KMS-11 (cell line): ENCODE results near the gene CDK9.

Source experiments
- H2AFZ ChIP-seq: fragments of 200-600 bp; sonication (generic); 2 replicates; pipeline ENCODE4 v1.6.1; 2016; ENCODE audit warnings: antibody characterized with exemption, mixed run types, low read depth
- H3K27ac ChIP-seq: fragments of 200-600 bp; sonication (generic); 2 replicates; pipeline ENCODE4 v1.6.1; 2016; ENCODE audit warnings: mild to moderate bottlenecking, mixed run types
- H3K27me3 ChIP-seq: fragments of 200-600 bp; sonication (generic); 2 replicates; pipeline ENCODE4 v1.6.1; 2017; ENCODE audit warnings: mild to moderate bottlenecking, low read depth, mixed run types, moderate library complexity; ENCODE audit not compliant: insufficient read depth
- H3K36me3 ChIP-seq: fragments of 200-600 bp; sonication (generic); 2 replicates; pipeline ENCODE4 v1.6.1; 2017; ENCODE audit warnings: mild to moderate bottlenecking, mixed run types; ENCODE audit not compliant: insufficient read depth
- H3K4me1 ChIP-seq: fragments of 200-600 bp; sonication (generic); 2 replicates; pipeline ENCODE4 v1.6.1; 2016; ENCODE audit warnings: mild to moderate bottlenecking, low read depth, mixed run types; ENCODE audit not compliant: poor library complexity, severe bottlenecking
- H3K4me2 ChIP-seq: fragments of 200-600 bp; sonication (generic); 2 replicates; pipeline ENCODE4 v1.7.0; 2016; ENCODE audit warnings: mild to moderate bottlenecking, mixed run types
- H3K4me3 ChIP-seq: fragments of 200-600 bp; sonication (generic); IDR thresholded peaks from 2 replicates; pipeline ENCODE4 v1.6.1; 2017; ENCODE audit warnings: low read depth, low read length, mixed read lengths; ENCODE audit not compliant: insufficient read depth
- H3K79me2 ChIP-seq: fragments of 200-600 bp; sonication (generic); 2 replicates; pipeline ENCODE4 v1.6.1; 2016; ENCODE audit warnings: low read depth, mixed run types; ENCODE audit not compliant: insufficient read depth
- H3K9ac ChIP-seq: fragments of 200-600 bp; sonication (generic); 2 replicates; pipeline ENCODE4 v1.6.1; 2016; ENCODE audit warnings: mild to moderate bottlenecking, mixed run types
- H4K20me1 ChIP-seq: fragments of 200-600 bp; sonication (generic); 2 replicates; pipeline ENCODE4 v1.6.1; 2016; ENCODE audit warnings: mild to moderate bottlenecking, mixed run types; ENCODE audit not compliant: insufficient read depth
- TF ChIP-seq, protein P1 (sequence below): fragments of 200-600 bp; sonication (generic); conservative IDR thresholded peaks from 2 replicates; pipeline ENCODE4 v1.6.1; 2017; ENCODE audit warnings: low read depth, mild to moderate bottlenecking, antibody characterized with exemption, low read length, moderate library complexity, mixed read lengths

Gene CDK9

DNA sequence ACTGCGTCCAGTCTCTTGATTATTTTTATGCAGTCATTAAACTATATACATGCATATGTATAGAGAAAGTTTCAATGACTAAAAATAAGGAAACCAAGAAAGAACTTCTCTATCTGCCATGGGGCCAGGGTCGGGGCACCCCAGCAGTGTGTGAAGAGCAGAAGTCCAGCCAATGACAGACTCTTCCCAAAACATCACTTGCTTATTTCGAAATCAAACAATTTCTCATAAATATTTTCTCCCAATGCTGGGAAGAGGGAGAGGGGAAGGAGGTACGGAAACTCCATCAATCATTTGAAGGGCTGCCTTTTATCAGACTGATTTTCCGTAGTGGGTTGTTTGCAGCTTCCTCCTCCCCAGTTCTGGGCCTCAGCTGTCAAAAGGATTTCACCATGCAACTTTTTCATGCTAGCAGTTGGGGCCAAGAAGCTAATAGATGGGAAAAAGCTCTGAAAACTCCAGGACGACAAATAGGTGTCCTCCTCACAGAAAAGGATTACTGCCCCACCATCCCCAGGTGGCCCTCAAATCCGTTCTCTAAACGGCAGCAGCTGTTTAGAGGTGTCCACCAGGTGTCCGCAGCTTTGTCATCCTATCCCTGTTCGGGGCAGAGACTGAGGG lies 16.2 kb downstream of the CDK9 start:
- TF ChIP-seq, protein P1, sequence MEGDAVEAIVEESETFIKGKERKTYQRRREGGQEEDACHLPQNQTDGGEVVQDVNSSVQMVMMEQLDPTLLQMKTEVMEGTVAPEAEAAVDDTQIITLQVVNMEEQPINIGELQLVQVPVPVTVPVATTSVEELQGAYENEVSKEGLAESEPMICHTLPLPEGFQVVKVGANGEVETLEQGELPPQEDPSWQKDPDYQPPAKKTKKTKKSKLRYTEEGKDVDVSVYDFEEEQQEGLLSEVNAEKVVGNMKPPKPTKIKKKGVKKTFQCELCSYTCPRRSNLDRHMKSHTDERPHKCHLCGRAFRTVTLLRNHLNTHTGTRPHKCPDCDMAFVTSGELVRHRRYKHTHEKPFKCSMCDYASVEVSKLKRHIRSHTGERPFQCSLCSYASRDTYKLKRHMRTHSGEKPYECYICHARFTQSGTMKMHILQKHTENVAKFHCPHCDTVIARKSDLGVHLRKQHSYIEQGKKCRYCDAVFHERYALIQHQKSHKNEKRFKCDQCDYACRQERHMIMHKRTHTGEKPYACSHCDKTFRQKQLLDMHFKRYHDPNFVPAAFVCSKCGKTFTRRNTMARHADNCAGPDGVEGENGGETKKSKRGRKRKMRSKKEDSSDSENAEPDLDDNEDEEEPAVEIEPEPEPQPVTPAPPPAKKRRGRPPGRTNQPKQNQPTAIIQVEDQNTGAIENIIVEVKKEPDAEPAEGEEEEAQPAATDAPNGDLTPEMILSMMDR: peak; percentile 32; the same call in 1 of the 2 replicates
- Histone ChIP-seq H3K79me2 (peaks cover 29% of the 10 kb centered on the region), H3K36me3 (no peaks in the 10 kb centered on the region), H2AFZ (peak overlapping the region; percentile 80), H3K27me3 (no peaks in the 10 kb centered on the region), H4K20me1 (no peaks in the 10 kb centered on the region), H3K4me1 (peaks cover 41% of the 10 kb centered on the region), H3K9ac (peak overlapping the region; percentile 53; the same call in 1 of the 2 replicates), H3K4me2 (peak overlapping the region; percentile 90), H3K27ac (peak overlapping the region; percentile 35), H3K4me3 (no peak overlapping the region)

DNA sequence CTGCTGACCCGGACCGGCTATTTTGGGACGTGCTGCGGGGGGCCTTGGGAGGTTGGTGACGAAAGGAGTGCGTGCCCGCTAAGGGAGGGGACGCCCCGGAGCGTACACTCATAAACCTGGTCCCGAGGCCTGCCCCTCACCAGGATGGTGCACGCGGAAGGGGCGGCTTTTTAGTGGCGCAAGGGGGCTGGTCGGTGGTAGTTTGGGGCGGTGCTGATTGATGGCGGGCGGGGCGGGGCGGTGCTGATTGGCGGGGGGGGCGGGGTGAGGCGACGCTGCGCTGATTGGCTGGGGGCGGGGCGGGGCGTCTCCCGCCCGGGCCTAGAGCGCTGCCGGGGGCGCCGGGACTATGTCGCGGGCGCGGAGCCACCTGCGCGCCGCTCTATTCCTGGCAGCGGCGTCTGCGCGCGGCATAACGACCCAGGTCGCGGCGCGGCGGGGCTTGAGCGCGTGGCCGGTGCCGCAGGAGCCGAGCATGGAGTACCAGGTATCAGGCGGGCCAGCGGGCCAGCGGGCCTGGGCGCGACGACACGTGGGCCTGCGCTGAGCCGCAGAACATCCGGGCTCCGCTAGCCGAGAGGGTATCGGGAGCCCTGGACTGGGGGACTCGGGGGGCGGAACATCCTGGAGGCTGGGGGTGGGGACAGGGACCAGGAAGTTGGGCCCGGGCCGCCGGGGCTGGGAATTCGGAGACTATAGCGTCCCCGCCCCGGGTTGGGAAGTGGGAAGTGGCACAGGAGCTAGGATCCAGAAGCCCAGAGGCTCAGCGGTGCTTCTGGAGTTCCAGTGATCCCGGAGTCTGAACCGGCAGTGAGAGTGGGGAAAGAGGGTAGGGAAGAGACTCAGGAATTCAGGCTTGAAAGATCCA lies 17.0 kb downstream of the CDK9 start, which contains the start of gene FPGS:
FPGS (plus strand) TSS at position 307 of the 868 bp plus-strand sequence; CDS start at position 350, 43 bp downstream.
- no peaks in the 10 kb centered on the region for H3K27me3 ChIP-seq
- H3K4me1 ChIP-seq: peaks cover 34% of the 10 kb centered on the region
- TF ChIP-seq, protein P1: no peak; the same call in 1 of the 2 replicates
- H3K27ac ChIP-seq: peak within 1 kb of the TSS; percentile 74
- H3K79me2 ChIP-seq: peaks cover 29% of the 10 kb centered on the region
- peak within 1 kb of the TSS; percentile 80 for H2AFZ ChIP-seq
- H4K20me1 ChIP-seq: no peaks in the 10 kb centered on the region
- peak within 1 kb of the TSS; percentile 92 for H3K9ac ChIP-seq
- no peaks in the 10 kb centered on the region for H3K36me3 ChIP-seq
- peak within 1 kb of the TSS; percentile 90 for H3K4me2 ChIP-seq
- no peak within 1 kb of the TSS for H3K4me3 ChIP-seq

DNA sequence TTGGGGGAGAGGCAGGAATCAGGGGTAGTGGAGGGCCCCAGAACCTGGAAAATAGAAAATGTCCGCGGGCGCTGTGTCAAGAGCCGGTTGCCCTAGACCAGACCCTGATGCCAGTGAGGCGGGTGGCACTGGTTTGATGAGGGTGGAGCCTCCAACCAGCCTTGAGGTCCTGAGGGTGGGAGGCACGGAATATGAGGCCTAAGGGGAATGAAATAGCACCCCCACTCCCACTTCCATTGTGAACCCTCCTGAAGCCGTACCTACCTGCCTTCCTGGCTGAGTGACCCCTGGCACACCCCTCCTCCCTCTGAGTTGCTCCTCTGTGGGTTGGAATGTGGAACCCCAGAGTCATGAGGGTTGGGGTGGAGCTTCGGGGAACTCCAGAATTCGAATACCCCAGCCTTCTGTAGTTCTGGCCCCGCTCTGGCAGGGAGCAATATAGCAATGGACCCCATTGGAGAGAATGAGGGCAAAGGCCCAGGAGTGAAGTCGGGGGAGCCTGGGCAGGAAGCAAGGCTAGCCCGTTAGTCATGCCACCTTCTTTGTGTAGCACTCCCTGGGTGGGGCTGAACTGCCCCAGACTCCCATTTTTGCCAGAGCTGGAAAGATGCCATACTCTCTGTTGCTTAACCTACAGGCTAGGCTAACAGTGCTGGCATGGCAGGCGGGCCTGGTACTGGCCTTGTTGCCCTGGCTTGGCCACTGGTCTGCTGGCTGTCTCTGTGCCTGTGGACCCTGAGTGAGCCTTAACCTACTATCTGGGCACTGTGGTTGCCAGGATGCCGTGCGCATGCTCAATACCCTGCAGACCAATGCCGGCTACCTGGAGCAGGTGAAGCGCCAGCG lies 17.9 kb downstream of the CDK9 start:
- Histone ChIP-seq H3K79me2 (peaks cover 29% of the 10 kb centered on the region), H3K4me2 (peak overlapping the region; percentile 76), H2AFZ (peak overlapping the region; percentile 68), H3K4me1 (peaks cover 32% of the 10 kb centered on the region), H3K4me3 (no peak overlapping the region), H3K27ac (peak overlapping the region; percentile 74), H4K20me1 (no peaks in the 10 kb centered on the region), H3K36me3 (no peaks in the 10 kb centered on the region), H3K27me3 (no peaks in the 10 kb centered on the region), H3K9ac (peak overlapping the region; percentile 92)
- TF ChIP-seq, protein P1: no peak

DNA sequence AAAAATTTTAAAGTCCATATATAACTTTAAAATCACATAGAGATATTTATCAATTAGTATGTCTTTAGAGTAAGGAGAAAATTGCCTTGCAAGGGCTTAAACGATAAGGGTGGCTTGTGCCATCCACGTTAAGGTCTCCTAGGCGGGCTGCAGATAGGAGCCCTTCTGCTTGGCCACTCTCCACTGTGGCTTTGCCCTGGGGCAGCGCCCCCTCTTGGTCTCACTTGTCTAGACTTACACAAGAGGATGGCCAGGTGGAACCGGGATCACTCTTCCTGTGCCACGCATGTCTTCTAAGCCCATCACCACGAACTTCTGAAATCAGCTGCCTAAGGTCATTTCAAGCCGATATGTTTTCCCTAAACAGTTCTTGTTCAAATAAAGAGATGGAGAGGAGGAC lies 19.8 kb downstream of the CDK9 start:
- Histone ChIP-seq H3K9ac (no peak overlapping the region), H3K79me2 (peaks cover 29% of the 10 kb centered on the region), H3K4me3 (no peak overlapping the region), H3K4me2 (no peak overlapping the region), H3K36me3 (no peaks in the 10 kb centered on the region), H3K4me1 (peaks cover 32% of the 10 kb centered on the region), H3K27ac (no peak overlapping the region), H3K27me3 (no peaks in the 10 kb centered on the region), H4K20me1 (no peaks in the 10 kb centered on the region), H2AFZ (no peak overlapping the region)
- TF ChIP-seq, protein P1: 0 out of 2 replicates have a peak, but pooled peaks have one; percentile 20
